ENCODE data around the gene CNTN5.

CNTN5 gene

GRCh38 chr11:99080154-99080553 is 59.4 kb downstream of the CNTN5 start:
- ATAC-seq, result no peak
- TF ChIP-seq CSRNP3 (CRISPR knock-in tag; IDR thresholded peaks at IDR 0.05), result no peak
- no peak for TF ChIP-seq ARNTL (CRISPR knock-in tag; IDR thresholded peaks at IDR 0.05; ENCODE audit: borderline replicate concordance, low read depth)
- TF ChIP-seq GLIS3 (CRISPR knock-in tag; IDR thresholded peaks at IDR 0.05), result no peak

- no peak for ATAC-seq
- TF ChIP-seq PATZ1 (CRISPR knock-in tag; IDR thresholded peaks at IDR 0.05; ENCODE audit: borderline replicate concordance) (no peak), ZNF8 (CRISPR knock-in tag; IDR thresholded peaks at IDR 0.05) (no peak), ESRRG (CRISPR knock-in tag; IDR thresholded peaks at IDR 0.05) (no peak), ZFP30 (CRISPR knock-in tag; IDR thresholded peaks at IDR 0.05) (no peak), CREB5 (CRISPR knock-in tag; IDR thresholded peaks at IDR 0.05; ENCODE audit: low read depth) (no peak), BACH2 (CRISPR knock-in tag; IDR thresholded peaks at IDR 0.05; ENCODE audit: borderline replicate concordance) (no peak), GLIS3 (CRISPR knock-in tag; IDR thresholded peaks at IDR 0.05) (no peak), CSRNP3 (CRISPR knock-in tag; IDR thresholded peaks at IDR 0.05) (no peak)
Measured at GRCh38 chr11:99098258-99098657, 77.5 kb downstream of the CNTN5 start.

GRCh38 chr11:99098751-99099150 is 78.0 kb downstream of the CNTN5 start:
- ATAC-seq, result no peak
- TF ChIP-seq SNAI2 (CRISPR knock-in tag; IDR thresholded peaks at IDR 0.05), result no peak
- TF ChIP-seq CREB5 (CRISPR knock-in tag; IDR thresholded peaks at IDR 0.05; ENCODE audit: low read depth), result no peak
- TF ChIP-seq ZC3H10 (CRISPR knock-in tag; IDR thresholded peaks at IDR 0.05), result no peak
- no peak for TF ChIP-seq POU6F1 (CRISPR knock-in tag; IDR thresholded peaks at IDR 0.05; ENCODE audit: borderline replicate concordance, low read depth)
- no peak for TF ChIP-seq ZFP3 (CRISPR knock-in tag; IDR thresholded peaks at IDR 0.05)
- TF ChIP-seq PPARA (CRISPR knock-in tag; IDR thresholded peaks at IDR 0.05; ENCODE audit: borderline replicate concordance), result no peak

- ATAC-seq, result no peak
- TF ChIP-seq ZNF70 (CRISPR knock-in tag; IDR thresholded peaks at IDR 0.05) (no peak), CSRNP3 (CRISPR knock-in tag; IDR thresholded peaks at IDR 0.05) (no peak), SNAI2 (CRISPR knock-in tag; IDR thresholded peaks at IDR 0.05) (no peak), CSDC2 (CRISPR knock-in tag; IDR thresholded peaks at IDR 0.05) (no peak), PPARA (CRISPR knock-in tag; IDR thresholded peaks at IDR 0.05; ENCODE audit: borderline replicate concordance) (no peak), ZNF8 (CRISPR knock-in tag; IDR thresholded peaks at IDR 0.05) (no peak), TOX (CRISPR knock-in tag; IDR thresholded peaks at IDR 0.05; ENCODE audit: borderline replicate concordance) (no peak), ZNF565 (CRISPR knock-in tag; conservative IDR thresholded peaks at IDR 0.05; ENCODE audit: low read depth) (no peak), PATZ1 (CRISPR knock-in tag; IDR thresholded peaks at IDR 0.05; ENCODE audit: borderline replicate concordance) (no peak), ISL1 (CRISPR knock-in tag; IDR thresholded peaks at IDR 0.05) (no peak), TSHZ2 (CRISPR knock-in tag; IDR thresholded peaks at IDR 0.05) (no peak), OSR1 (CRISPR knock-in tag; IDR thresholded peaks at IDR 0.05) (no peak)
Measured at GRCh38 chr11:99117603-99118002, 96.9 kb downstream of the CNTN5 start.

Data from SK-N-SH treated with all-trans-retinoic acid at 6 μM for 48 hours (cell line).